SIG-M5 treated with dmso at 0.1 percent for 504 hours (cell line): Measurements from ENCODE around the gene OR11G2.
A peak's percentile ranks its signal among the peaks of the same experiment; 100 is the strongest.
"Not testable (repeated sequence)": the region's sequence is repeated elsewhere in the genome, so short reads cannot be mapped to it uniquely, and the experiment has no call there.

Experiments used
- DNase-seq: peaks from one replicate; lab custom pipeline; 2025; ENCODE audit not compliant: unreplicated experiment; lab: John Stamatoyannopoulos, UW

Gene OR11G2

DNA sequence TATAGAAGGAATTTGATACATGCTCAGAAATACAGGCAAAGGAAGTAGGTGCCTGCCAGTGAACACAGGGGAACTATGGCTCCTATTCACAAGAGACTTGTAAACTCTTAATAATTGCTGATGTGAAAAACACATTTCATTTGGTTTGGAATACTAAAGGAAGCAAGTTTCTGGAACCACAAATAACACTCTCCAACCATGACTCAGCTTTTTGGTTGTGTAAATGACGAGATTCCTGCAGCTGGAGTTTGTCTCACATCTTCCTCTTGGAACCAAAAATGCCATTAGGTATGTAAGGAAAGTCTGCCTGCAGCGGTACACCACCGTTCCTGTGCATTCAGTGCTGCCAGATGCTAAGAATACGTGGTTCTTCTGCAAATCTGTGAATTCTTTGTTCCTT is 28.3 kb downstream of the OR11G2 start:
- no peak for DNase-seq

- no peak for DNase-seq
Measured at GRCh38 chr14:20223410-20223809, 32.7 kb downstream of the OR11G2 start, which contains the start of gene OR11H6. TSS of gene OR11H6 (plus strand) at chr14:20223710. CDS start at chr14:20223710, 0 bp downstream.

DNA sequence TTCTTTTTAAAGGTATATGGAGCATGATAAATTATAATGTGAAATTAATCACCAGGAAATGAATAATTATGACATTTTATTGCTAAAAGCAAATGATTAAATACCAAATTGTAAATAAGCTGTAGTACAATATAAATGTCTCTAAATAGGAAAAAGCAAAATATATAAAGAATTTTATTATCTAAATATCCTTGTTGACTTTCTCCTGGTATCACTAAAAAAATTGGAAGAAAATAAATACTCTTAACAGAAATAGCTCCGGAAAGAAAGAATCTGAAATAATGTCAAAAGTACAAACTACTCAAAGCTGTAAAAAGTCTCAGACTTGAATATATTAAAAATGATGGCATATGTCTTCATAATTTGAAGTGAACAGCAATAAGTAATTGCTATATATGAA is 38.0 kb downstream of the OR11G2 start, which contains the start of gene OR11H7:
Gene OR11H7 (plus strand): TSS at position 301 of the 400 bp plus-strand sequence.
- no peak for DNase-seq

GRCh38 chr14:20235415-20235814 is 44.7 kb downstream of the OR11G2 start:
- not testable (repeated sequence) for DNase-seq

DNA sequence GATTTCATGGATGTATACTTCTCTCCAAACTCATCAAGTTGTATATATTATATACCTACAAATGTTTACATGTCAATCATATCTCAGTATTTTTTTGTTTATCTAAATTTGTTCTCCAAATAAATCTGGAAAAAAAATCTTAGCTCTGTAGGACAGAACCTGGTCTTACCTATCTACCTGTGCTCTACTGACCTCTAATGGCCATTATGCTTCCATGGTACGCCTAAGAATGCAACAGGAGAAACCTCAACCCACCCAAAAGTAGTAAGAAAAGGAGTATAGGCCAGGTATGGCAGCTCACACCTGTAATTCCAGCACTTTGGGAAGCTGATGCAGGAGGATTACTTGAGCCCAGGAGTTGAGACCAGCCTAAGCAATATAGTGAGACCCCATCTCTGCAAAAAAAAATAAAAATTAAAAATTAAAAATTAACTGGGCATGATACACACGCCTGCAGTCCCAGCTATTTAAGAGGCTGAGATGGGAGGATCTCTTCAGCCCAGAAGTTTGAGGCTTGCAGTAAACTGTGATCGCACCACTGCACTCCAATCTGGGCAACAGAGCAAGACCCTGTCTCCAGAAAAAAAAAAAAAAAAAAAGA is 57.0 kb downstream of the OR11G2 start:
- peak; percentile 22 for DNase-seq
